KBM-7 (cell line): ENCODE measurements around the gene ARL2BP.

Source experiments
- DNase-seq: peaks from one replicate; pipeline ENCODE4 v3.0.0-alpha.2; 2015
- in situ Hi-C: fragments of 300-500 bp; cut with MboI; formaldehyde crosslinking; loops from 2 replicates; pipeline ENCODE4 v1.14.3; 2020; ENCODE audit warnings: low sequenced_read_pairs, low pct_unique_long_range_greater_than_20kb, mixed read lengths

The ARL2BP gene

DNA sequence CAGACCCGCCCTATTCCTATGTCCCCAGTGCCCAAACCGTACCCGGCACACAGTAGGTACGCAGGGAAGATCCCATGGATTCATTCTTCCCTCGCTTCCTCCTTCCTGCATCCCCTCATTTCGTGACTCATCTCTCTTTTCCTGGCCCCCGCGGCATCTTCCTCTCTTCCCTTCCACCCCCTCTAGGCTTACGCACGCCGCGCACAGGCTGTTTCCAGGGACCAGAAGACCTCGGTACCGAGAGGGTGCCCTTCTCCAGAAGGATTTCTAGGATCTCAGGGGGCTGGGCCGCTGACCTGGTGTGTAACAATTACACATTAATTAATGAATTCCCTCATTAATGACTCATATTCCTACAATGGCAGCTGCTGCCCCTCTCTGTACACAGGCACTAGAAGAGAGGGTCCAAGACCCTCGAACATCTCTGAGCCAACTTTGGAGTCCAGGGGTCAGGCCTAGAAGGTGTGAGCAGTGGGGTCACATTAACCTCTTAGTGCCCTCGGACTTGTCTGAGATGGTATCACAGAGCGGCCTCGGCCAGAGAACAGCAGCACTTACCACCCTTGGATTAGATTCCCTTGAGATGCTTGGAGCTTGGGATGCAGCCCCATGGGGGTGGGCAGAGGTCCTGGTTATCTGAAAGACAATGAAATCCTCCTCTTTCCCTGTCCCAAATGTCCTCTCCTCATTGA, 56.2 kb downstream of the ARL2BP start:
- in situ Hi-C loops: loop anchor here (10.0 kb wide), 1 partner anchor 114 kb away; no protein-coding TSS in a partner anchor
- DNase-seq: no peak
